DND-41 (cell line): ENCODE measurements around the gene RBM27.

Source experiments
- ATAC-seq: fragments of 200-7000 bp; cut with Tn5 transposase; 3 replicates; pipeline ENCODE4 v1.9.1; 2021; ENCODE audit warnings: low read depth; ENCODE audit not compliant: insufficient read depth
- DNase-seq: peaks from one replicate; pipeline ENCODE4 v3.0.0-alpha.2; 2020
- H2AFZ ChIP-seq: 2 replicates; pipeline ENCODE4 v1.6.0; 2012; ENCODE audit warnings: low read depth, low read length
- H3K27ac ChIP-seq: 2 replicates; pipeline ENCODE4 v1.5.1; 2012; ENCODE audit warnings: low read length, inconsistent platforms
- H3K27me3 ChIP-seq: fragments of 200-600 bp; sonication (generic); 2 replicates; pipeline ENCODE4 v1.6.0; 2012; ENCODE audit warnings: low read length, mild to moderate bottlenecking, inconsistent platforms; ENCODE audit not compliant: insufficient read depth, poor library complexity
- H3K36me3 ChIP-seq: 2 replicates; pipeline ENCODE4 v1.5.1; 2012; ENCODE audit warnings: low read length, inconsistent platforms; ENCODE audit not compliant: insufficient read depth
- H3K4me1 ChIP-seq: 2 replicates; pipeline ENCODE4 v1.5.1; 2012; ENCODE audit warnings: mild to moderate bottlenecking, low read length; ENCODE audit not compliant: insufficient read depth
- H3K4me2 ChIP-seq: 2 replicates; pipeline ENCODE4 v1.6.0; 2012; ENCODE audit warnings: mild to moderate bottlenecking, moderate library complexity, low read length, inconsistent platforms; ENCODE audit not compliant: insufficient read depth
- H3K4me3 ChIP-seq, 2 experiments: fragments of 200-600 bp in 1 of 2; shearing (Covaris generic) in 1 of 2; 2 replicates each; pipeline ENCODE4 v1.5.1; 2012 to 2016; ENCODE audit warnings: inconsistent platforms in 2 of 2, low read length in 2 of 2, mild to moderate bottlenecking in 2 of 2, low read depth in 1 of 2, moderate library complexity in 1 of 2
- H3K79me2 ChIP-seq: 2 replicates; pipeline ENCODE4 v1.6.0; 2012; ENCODE audit warnings: low read length, inconsistent platforms; ENCODE audit not compliant: insufficient read depth
- H3K9ac ChIP-seq: 2 replicates; pipeline ENCODE4 v1.6.0; 2012; ENCODE audit warnings: low read depth, mild to moderate bottlenecking, inconsistent platforms, low read length, moderate library complexity
- H3K9me3 ChIP-seq: 2 replicates; pipeline ENCODE4 v1.5.1; 2012; ENCODE audit warnings: low read length, moderate library complexity, mild to moderate bottlenecking, inconsistent platforms; ENCODE audit not compliant: insufficient read depth, severe bottlenecking
- H4K20me1 ChIP-seq: 2 replicates; pipeline ENCODE4 v1.6.0; 2012; ENCODE audit warnings: low read length; ENCODE audit not compliant: insufficient read depth
- CTCF ChIP-seq: IDR thresholded peaks from 2 replicates; pipeline ENCODE4 v1.5.1; 2012; ENCODE audit warnings: borderline replicate concordance, low read length, moderate library complexity, mild to moderate bottlenecking; ENCODE audit not compliant: poor library complexity, severe bottlenecking; ENCODE audit errors: extremely low read depth
- EZH2 ChIP-seq: IDR thresholded peaks from 3 replicates; pipeline ENCODE4 v1.6.1; 2012; ENCODE audit warnings: borderline replicate concordance, low read depth, mild to moderate bottlenecking, moderate library complexity, low read length, inconsistent platforms; ENCODE audit not compliant: severe bottlenecking

Gene RBM27

DNA sequence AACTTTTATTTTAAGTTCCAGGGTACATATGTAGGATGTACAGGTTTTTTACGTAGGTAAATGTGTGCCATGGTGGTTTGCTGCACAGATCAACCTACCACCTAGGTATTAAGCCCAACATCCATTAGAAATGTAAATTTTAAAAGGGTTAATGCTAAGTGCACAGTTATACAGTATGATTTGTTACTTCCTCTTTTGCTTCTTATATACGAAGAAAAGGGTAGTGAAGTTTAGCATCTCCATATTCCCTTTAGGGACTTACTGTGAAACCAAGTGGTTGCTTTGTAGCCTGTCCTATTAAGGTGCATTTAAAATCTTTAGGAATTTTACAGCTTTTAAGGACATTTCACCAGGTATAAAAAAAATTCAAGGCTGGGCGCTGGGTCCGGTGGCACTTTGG, 46.4 kb downstream of the RBM27 start:
- Histone ChIP-seq H3K4me2 (no peak overlapping the region), H2AFZ (no peak overlapping the region), H4K20me1 (peaks cover 6% of the 10 kb centered on the region; the same call in 1 of the 2 replicates), H3K4me1 (no peaks in the 10 kb centered on the region), H3K9ac (no peak overlapping the region), H3K4me3 (no peak overlapping the region), H3K9me3 (no peaks in the 10 kb centered on the region), H3K27me3 (no peaks in the 10 kb centered on the region), H3K79me2 (peaks cover 2% of the 10 kb centered on the region; the same call in 1 of the 2 replicates), H3K36me3 (peaks cover 62% of the 10 kb centered on the region), H3K27ac (no peak overlapping the region)
- ATAC-seq (no peak), DNase-seq (no peak)
- TF ChIP-seq EZH2 (no peak), CTCF (no peak)
